ENCODE data around the gene TMEM132A. TPM values are rescaled to one million over a fixed set of nuclear protein-coding genes. Genes with fewer than 3 reads are reported as not detected.

Gene TMEM132A
- total and polyA plus RNA-seq, 2 of the 13 experiments (the other 11 are each of a cell fraction or from before 2014, with no cell fraction given) = 11.1 to 32.9 TPM

GRCh38 chr11:60928563-60929001, 4.3 kb downstream of the TMEM132A start:
- H3K27me3 ChIP-seq (ENCODE audit: control insufficient read depth in 1 of 2, insufficient read depth in 2 of 2, low read length in 2 of 2) = no peaks in the 10 kb centered on the region
- CTCF ChIA-PET (ENCODE audit: low intra/inter-chr PET ratio, low total read pairs) = no interaction called here
- intact Hi-C loops (cut with micrococcal nuclease; ENCODE audit: unreplicated experiment) = no loop called here
- no peak overlapping the region for H3K9ac ChIP-seq (ENCODE audit: insufficient read depth, low read depth, low read length)
- H2AFZ ChIP-seq (ENCODE audit: low read length) = no peak overlapping the region
- ATAC-seq = no peak
- peaks cover 28% of the 10 kb centered on the region for H3K4me1 ChIP-seq (ENCODE audit: insufficient read depth, low read length)
- TF ChIP-seq MAFK (conservative IDR thresholded peaks at IDR 0.05 in 1 of 2, IDR thresholded peaks at IDR 0.05 in 1 of 2; ENCODE audit: low read length in 2 of 2) = no peak
- peak; percentile 30 for TF ChIP-seq AGO2 (optimal IDR thresholded peaks at IDR 0.05; ENCODE audit: low read depth, low read length)
- TF ChIP-seq RBFOX2 (IDR thresholded peaks at IDR 0.05; ENCODE audit: low read depth, low read length) = 0 out of 2 replicates have a peak, but pooled peaks have one; percentile 21
- WGBS (ENCODE audit: low lambda C conversion rate) = 97% methylated on average over 7 of the region's 20 CpGs
- DNase-seq (ENCODE audit: low spot score) = no peak
- no peaks in the 10 kb centered on the region for H3K79me2 ChIP-seq (ENCODE audit: insufficient read depth, low read length)
- no peak overlapping the region for H3K27ac ChIP-seq (ENCODE audit: extremely low read length, insufficient read depth, low read length)
- no peak overlapping the region for H3K4me2 ChIP-seq (ENCODE audit: low read depth, low read length)
- POLR2A ChIA-PET = no interaction called here
- H3K36me3 ChIP-seq (replicated peaks in 1 of 2; ENCODE audit: control insufficient read depth in 1 of 2, insufficient read depth in 2 of 2, low read length in 2 of 2) = peaks cover 3 to 4% of the 10 kb centered on the region in 2 experiments; a peak in 3 of 5 replicates
- no peaks in the 10 kb centered on the region for H3K9me3 ChIP-seq (ENCODE audit: low read length)
- H3K4me3 ChIP-seq (replicated peaks in 1 of 3; ENCODE audit: insufficient read depth in 1 of 3, low read depth in 2 of 3, low read length in 3 of 3) = no peak overlapping the region
- in situ Hi-C loops (cut with HindIII; ENCODE audit: extremely low pct_ligation_motif_present, low pct_unique_long_range_greater_than_20kb) = no loop called here
- FAIRE-seq = no peak
- no peaks in the 10 kb centered on the region for H4K20me1 ChIP-seq (ENCODE audit: insufficient read depth, low read length)
- BruUV-seq (replicated peaks) = no TSS peak

- no TSS peak for BruUV-seq (replicated peaks)
- Histone ChIP-seq H3K36me3 (replicated peaks in 1 of 2; ENCODE audit: control insufficient read depth in 1 of 2, insufficient read depth in 2 of 2, low read length in 2 of 2) (peaks cover 3 to 4% of the 10 kb centered on the region in 2 experiments; a peak in 3 of 5 replicates), H3K4me1 (ENCODE audit: insufficient read depth, low read length) (peaks cover 23% of the 10 kb centered on the region), H4K20me1 (ENCODE audit: insufficient read depth, low read length) (no peaks in the 10 kb centered on the region), H3K4me3 (replicated peaks in 1 of 3; ENCODE audit: insufficient read depth in 1 of 3, low read depth in 2 of 3, low read length in 3 of 3) (no peak overlapping the region), H3K9ac (ENCODE audit: insufficient read depth, low read depth, low read length) (no peak overlapping the region), H2AFZ (ENCODE audit: low read length) (no peak overlapping the region), H3K9me3 (ENCODE audit: low read length) (no peaks in the 10 kb centered on the region), H3K27ac (ENCODE audit: extremely low read length, insufficient read depth, low read length) (no peak overlapping the region), H3K4me2 (ENCODE audit: low read depth, low read length) (no peak overlapping the region), H3K79me2 (ENCODE audit: insufficient read depth, low read length) (no peaks in the 10 kb centered on the region), H3K27me3 (ENCODE audit: control insufficient read depth in 1 of 2, insufficient read depth in 2 of 2, low read length in 2 of 2) (no peaks in the 10 kb centered on the region)
- POLR2A ChIA-PET = interaction anchor here (0.6 to 0.7 kb wide), 2 partner anchors 9 to 10 kb away, joined by 3 read pairs; no protein-coding TSS in a partner anchor
- in situ Hi-C loops (cut with HindIII; ENCODE audit: extremely low pct_ligation_motif_present, low pct_unique_long_range_greater_than_20kb) (no loop called here), intact Hi-C loops (cut with micrococcal nuclease; ENCODE audit: unreplicated experiment) (no loop called here)
- ATAC-seq (peak; percentile 26; the same call in 2 of the 3 replicates), DNase-seq (ENCODE audit: low spot score) (no peak), FAIRE-seq (no peak)
- WGBS (ENCODE audit: low lambda C conversion rate) = 82% methylated on average over 4 of the region's 4 CpGs
- CTCF ChIA-PET (ENCODE audit: low intra/inter-chr PET ratio, low total read pairs) = no interaction called here
- TF ChIP-seq ZNF431 (CRISPR knock-in tag; IDR thresholded peaks at IDR 0.05; ENCODE audit: borderline replicate concordance, low read depth) (no peak), ZFP41 (CRISPR knock-in tag; IDR thresholded peaks at IDR 0.05; ENCODE audit: borderline replicate concordance) (no peak), THAP7 (CRISPR knock-in tag; IDR thresholded peaks at IDR 0.05) (no peak), TAF1 (CRISPR knock-in tag; IDR thresholded peaks at IDR 0.05) (no peak), ZNF335 (CRISPR knock-in tag; IDR thresholded peaks at IDR 0.05) (no peak), ELF3 (CRISPR knock-in tag; IDR thresholded peaks at IDR 0.05) (no peak), ARNT (IDR thresholded peaks at IDR 0.05) (no peak), HBP1 (CRISPR knock-in tag; IDR thresholded peaks at IDR 0.05; ENCODE audit: low read depth) (no peak), ZNF224 (CRISPR knock-in tag; IDR thresholded peaks at IDR 0.05) (no peak), SNAI1 (CRISPR knock-in tag; IDR thresholded peaks at IDR 0.05; ENCODE audit: borderline replicate concordance) (no peak), NFYC (CRISPR knock-in tag; IDR thresholded peaks at IDR 0.05) (no peak), IRF2 (CRISPR knock-in tag; IDR thresholded peaks at IDR 0.05) (no peak), ZNF652 (CRISPR knock-in tag; IDR thresholded peaks at IDR 0.05; ENCODE audit: borderline replicate concordance, low read depth) (no peak), FOXA1 (IDR thresholded peaks at IDR 0.05) (no peak), FOXA1 (CRISPR knock-in tag; IDR thresholded peaks at IDR 0.05) (no peak), KDM5B (CRISPR knock-in tag; IDR thresholded peaks at IDR 0.05; ENCODE audit: borderline replicate concordance) (no peak), ZNF331 (CRISPR knock-in tag; IDR thresholded peaks at IDR 0.05) (no peak), HNF4A (CRISPR knock-in tag; IDR thresholded peaks at IDR 0.05) (no peak)
Measured at GRCh38 chr11:60929764-60930163, 5.5 kb downstream of the TMEM132A start.
